Stimulated activated CD8-positive, alpha-beta memory T cell treated with anti-CD3 and anti-CD28 coated beads, Interleukin-15, amount 100 ng/mL, for 1 hour (primary cell): ENCODE measurements around the gene REPS2.
"Not testable (repeated sequence)": the region's sequence is repeated elsewhere in the genome, so short reads cannot be mapped to it uniquely, and the experiment has no call there.

Experiments used
- DNase-seq: peaks from one replicate; pipeline ENCODE4 v3.0.0-alpha.2; 2020; ENCODE audit warnings: low read depth

REPS2 gene

GRCh38 chrX:16946361-16946964 lies at the start of gene REPS2:
REPS2 (plus strand) TSS chrX:16946658; CDS start chrX:16946862, 204 bp downstream.
- DNase-seq: peak; percentile 34

GRCh38 chrX:16897445-16897844 lies 49.0 kb upstream of the REPS2 start:
- no peak for DNase-seq

GRCh38 chrX:16903274-16904022 lies 43.0 kb upstream of the REPS2 start:
- no peak for DNase-seq

GRCh38 chrX:16910376-16910775 lies 36.1 kb upstream of the REPS2 start:
- no peak for DNase-seq

- DNase-seq: no peak
Measured at GRCh38 chrX:16914058-16914457, 32.4 kb upstream of the REPS2 start.

GRCh38 chrX:16916561-16916960 lies 29.9 kb upstream of the REPS2 start:
- no peak for DNase-seq

GRCh38 chrX:16917120-16917519 lies 29.3 kb upstream of the REPS2 start:
- DNase-seq: no peak

GRCh38 chrX:16918979-16919378 lies 27.5 kb upstream of the REPS2 start:
- DNase-seq: no peak

GRCh38 chrX:16920075-16920474 lies 26.4 kb upstream of the REPS2 start:
- no peak for DNase-seq

GRCh38 chrX:16923157-16923556 lies 23.3 kb upstream of the REPS2 start:
- no peak for DNase-seq

GRCh38 chrX:16924631-16925480 lies 21.6 kb upstream of the REPS2 start:
- no peak for DNase-seq

- no peak for DNase-seq
Measured at GRCh38 chrX:16930392-16930791, 16.1 kb upstream of the REPS2 start.

- no peak for DNase-seq
Measured at GRCh38 chrX:16931371-16931770, 15.1 kb upstream of the REPS2 start.

- DNase-seq: no peak
Measured at GRCh38 chrX:16931855-16932575, 14.4 kb upstream of the REPS2 start.

GRCh38 chrX:16934185-16934584 lies 12.3 kb upstream of the REPS2 start:
- no peak for DNase-seq

- DNase-seq: no peak
Measured at GRCh38 chrX:16946971-16947562, 609 bp downstream of the REPS2 start.

- DNase-seq: no peak
Measured at GRCh38 chrX:16950423-16950822, 4.0 kb downstream of the REPS2 start.

- no peak for DNase-seq
Measured at GRCh38 chrX:16953606-16954211, 7.3 kb downstream of the REPS2 start.

- DNase-seq: no peak
Measured at GRCh38 chrX:16957751-16958150, 11.3 kb downstream of the REPS2 start.

GRCh38 chrX:16958356-16958755 lies 11.9 kb downstream of the REPS2 start:
- no peak for DNase-seq

- DNase-seq: not testable (repeated sequence)
Measured at GRCh38 chrX:16962661-16963060, 16.2 kb downstream of the REPS2 start.
